GM12878 (cell line): ENCODE results near the gene RARG. TPM values are rescaled to one million over a fixed set of nuclear protein-coding genes. Genes with fewer than 3 reads are reported as not detected.
A peak's percentile ranks its signal among the peaks of the same experiment; 100 is the strongest.

ENCODE experiments used
- ATAC-seq: fragments of 200-7000 bp; cut with Tn5 transposase; 3 replicates; pipeline ENCODE4 v1.9.1; 2020; ENCODE audit warnings: mild to moderate bottlenecking, moderate library complexity
- BruUV-seq: library from RNA; stranded (reverse); fragments of 400-500 nt; replicated peaks from 2 replicates; lab custom pipeline; 2021; lab: Mats Ljungman, UMichigan
- CTCF ChIA-PET: fragments of 300-600 bp; sonication (Branson Sonifier 250); formaldehyde crosslinking; extraction: SDS; loops from one replicate; lab custom pipeline; 2021; ENCODE audit warnings: inconsistent platforms; lab: Yijun Ruan, JAX
- POLR2A ChIA-PET: fragments of 350-600 bp; formaldehyde crosslinking; extraction: SDS; loops from one replicate; lab custom pipeline; 2021; ENCODE audit warnings: inconsistent platforms; lab: Charles Lee
- RAD21 ChIA-PET: fragments of 300-600 bp; sonication (Branson Sonifier 250); formaldehyde crosslinking; loops from one replicate; lab custom pipeline; 2023; ENCODE audit warnings: antibody characterized with exemption; ENCODE audit not compliant: unreplicated experiment; lab: Charles Lee
- SMC1A ChIA-PET: fragments of 300-600 bp; sonication (Branson Sonifier 250); formaldehyde crosslinking; loops from one replicate; lab custom pipeline; 2023; ENCODE audit not compliant: unreplicated experiment, uncharacterized antibody; lab: Charles Lee
- DNase-seq: peaks from one replicate; pipeline ENCODE4 v3.0.0-alpha.2; 2011; ENCODE audit warnings: low read depth, low spot score
- FAIRE-seq: peaks from 3 replicates; lab custom pipeline; 2011; peaks lifted over from hg19 to GRCh38; lab: Jason Lieb, UNC
- H2AFZ ChIP-seq: 2 replicates; pipeline ENCODE4 v1.6.0; 2011; ENCODE audit warnings: low read depth, low read length, control low read depth; ENCODE audit not compliant: control insufficient read depth
- H3K27ac ChIP-seq: 2 replicates; pipeline ENCODE4 v1.5.1; 2011; ENCODE audit warnings: control low read depth; ENCODE audit not compliant: control insufficient read depth, insufficient read depth
- H3K27me3 ChIP-seq, 2 experiments: replicated peaks in 1 of 2; 2 replicates each; pipeline versions ENCODE4 v1.6.0 to v1.6.1; 2011; ENCODE audit warnings: low read length in 1 of 2; ENCODE audit not compliant: control insufficient read depth in 2 of 2, insufficient read depth in 2 of 2
- H3K36me3 ChIP-seq, 2 experiments: 2 replicates each; pipeline ENCODE4 v1.5.1; 2011; ENCODE audit warnings: low read length in 1 of 2; ENCODE audit not compliant: control insufficient read depth in 2 of 2, insufficient read depth in 2 of 2
- H3K4me1 ChIP-seq: 2 replicates; pipeline ENCODE4 v1.6.1; 2011; ENCODE audit warnings: mild to moderate bottlenecking, low read length, moderate library complexity, mixed read lengths; ENCODE audit not compliant: control insufficient read depth, insufficient read depth
- H3K4me2 ChIP-seq: 2 replicates; pipeline ENCODE4 v1.6.0; 2011; ENCODE audit warnings: control low read depth; ENCODE audit not compliant: control insufficient read depth, insufficient read depth
- H3K4me3 ChIP-seq: fragments of 200-600 bp; sonication (generic); 2 replicates; pipeline ENCODE4 v1.5.1; 2016
- H3K79me2 ChIP-seq: 2 replicates; pipeline ENCODE4 v1.6.0; 2011; ENCODE audit warnings: low read length; ENCODE audit not compliant: control insufficient read depth, insufficient read depth
- H3K9ac ChIP-seq: 2 replicates; pipeline ENCODE4 v1.8.0; 2011; ENCODE audit warnings: low read length, control low read depth, mixed read lengths; ENCODE audit not compliant: control insufficient read depth, insufficient read depth
- H3K9me3 ChIP-seq: replicated peaks from 3 replicates; pipeline ENCODE4 v1.5.1; 2011; ENCODE audit warnings: mild to moderate bottlenecking, low read length; ENCODE audit not compliant: control insufficient read depth, insufficient read depth
- H4K20me1 ChIP-seq: 2 replicates; pipeline ENCODE4 v1.6.0; 2011; ENCODE audit not compliant: control insufficient read depth, insufficient read depth
- CBX5 ChIP-seq: sonication (generic); IDR thresholded peaks from 2 replicates; pipeline ENCODE4 v1.6.1; 2016; ENCODE audit warnings: low read depth, moderate library complexity, mild to moderate bottlenecking, inconsistent platforms
- JUNB ChIP-seq: IDR thresholded peaks from 2 replicates; pipeline ENCODE4 v1.6.1; 2016; ENCODE audit warnings: antibody characterized with exemption, mild to moderate bottlenecking
- PAX5 ChIP-seq: IDR thresholded peaks from 2 replicates; pipeline ENCODE4 v1.6.1; 2011; ENCODE audit warnings: low read depth, low read length, borderline replicate concordance
- RELA ChIP-seq: fragments of 450-650 bp; IDR thresholded peaks from 2 replicates; pipeline ENCODE4 v1.8.0; 2014; ENCODE audit warnings: borderline replicate concordance; ENCODE audit not compliant: partially characterized antibody
- SIX5 ChIP-seq: IDR thresholded peaks from 2 replicates; pipeline ENCODE4 v1.6.1; 2011; ENCODE audit warnings: mild to moderate bottlenecking, low read depth, low read length, moderate library complexity; ENCODE audit not compliant: severe bottlenecking
- WGBS: methylation state at CpG from one replicate; pipeline ENCODE4 v1.1.6; 2016; ENCODE audit warnings: low lambda C conversion rate; ENCODE audit not compliant: insufficient replicate concordance, insufficient coverage; ENCODE audit errors: missing lambda C conversion rate; 5-methylcytosine and 5-hydroxymethylcytosine counted together
- in situ Hi-C: fragments of 300-500 bp; cut with MboI; formaldehyde crosslinking; loops from 9 replicates; pipeline ENCODE4 v1.14.3; 2018; ENCODE audit warnings: mixed read lengths
- intact Hi-C: fragments of 100-400 bp; cut with micrococcal nuclease; formaldehyde crosslinking; loops from one replicate; pipeline ENCODE4 v1.14.2; 2022; ENCODE audit not compliant: unreplicated experiment
- polyA plus RNA-seq, 11 experiments: library from polyadenylated mRNA; depleted of rRNA in 4 of 11; unstranded in 6 of 11; stranded (reverse) in 5 of 11; fragments of >200 nt; fragmentation: Nextera tagmentation in 4 of 11; fragmentation: Illumina TruSeq in 1 of 11; extraction: Ambion mirVana in 4 of 11; extraction: Trizol in 1 of 11; gene quantifications; 1 replicate in 1 of 11; 2 replicates in 10 of 11; pipeline versions ENCODE4 v1.2.1 to v1.2.3, GENCODE V29; 2011 to 2016; ENCODE audit warnings: inconsistent platforms in 2 of 11, missing spikeins in 2 of 11, low read depth in 1 of 11
- total RNA-seq, 4 experiments: library from RNA; depleted of rRNA in 3 of 4; stranded (reverse); fragments of >200 nt in 3 of 4; fragmentation: Illumina TruSeq in 1 of 4; extraction: Trizol in 1 of 4; gene quantifications; 2 replicates each; pipeline versions ENCODE4 v1.2.1 to v1.2.3, GENCODE V29; 2013 to 2021
- TF ChIP-seq, protein P1 (sequence below): fragments of 450-650 bp; IDR thresholded peaks from 2 replicates; pipeline ENCODE4 v1.6.1; 2016; ENCODE audit warnings: mild to moderate bottlenecking
- TF ChIP-seq, protein P2 (sequence below): fragments of 450-650 bp; conservative IDR thresholded peaks from 2 replicates; pipeline ENCODE4 v1.6.1; 2017; ENCODE audit warnings: mild to moderate bottlenecking, moderate library complexity

The RARG gene
- total and polyA plus RNA-seq, 10 of the 15 experiments (the other 5 are each of a cell fraction or from before 2014, with no cell fraction given), result 0.27 to 8.1 (median 4.1) TPM

DNA sequence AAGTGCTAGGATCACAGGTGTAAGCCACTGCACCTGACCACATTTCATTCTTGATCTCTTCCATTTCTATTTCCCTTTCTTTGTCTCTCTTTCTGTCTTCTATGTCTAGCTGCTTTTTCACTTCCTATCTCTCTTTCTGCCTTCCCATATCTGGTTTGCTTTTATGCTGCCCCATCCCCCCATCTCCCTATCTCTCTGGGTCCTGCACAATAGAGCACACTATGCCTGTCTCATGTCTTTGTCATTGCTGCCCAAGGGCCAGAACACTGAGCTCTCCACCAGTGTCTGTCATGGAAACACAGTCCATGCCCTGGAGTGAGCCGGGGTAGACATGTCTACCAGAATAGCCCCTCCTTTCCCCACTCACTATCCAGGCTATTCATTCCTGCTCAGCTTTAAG lies 12.3 kb upstream of the RARG start (continued):
- TF ChIP-seq, protein P1, sequence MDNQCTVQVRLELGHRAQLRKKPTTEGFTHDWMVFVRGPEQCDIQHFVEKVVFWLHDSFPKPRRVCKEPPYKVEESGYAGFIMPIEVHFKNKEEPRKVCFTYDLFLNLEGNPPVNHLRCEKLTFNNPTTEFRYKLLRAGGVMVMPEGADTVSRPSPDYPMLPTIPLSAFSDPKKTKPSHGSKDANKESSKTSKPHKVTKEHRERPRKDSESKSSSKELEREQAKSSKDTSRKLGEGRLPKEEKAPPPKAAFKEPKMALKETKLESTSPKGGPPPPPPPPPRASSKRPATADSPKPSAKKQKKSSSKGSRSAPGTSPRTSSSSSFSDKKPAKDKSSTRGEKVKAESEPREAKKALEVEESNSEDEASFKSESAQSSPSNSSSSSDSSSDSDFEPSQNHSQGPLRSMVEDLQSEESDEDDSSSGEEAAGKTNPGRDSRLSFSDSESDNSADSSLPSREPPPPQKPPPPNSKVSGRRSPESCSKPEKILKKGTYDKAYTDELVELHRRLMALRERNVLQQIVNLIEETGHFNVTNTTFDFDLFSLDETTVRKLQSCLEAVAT, result no peak

DNA sequence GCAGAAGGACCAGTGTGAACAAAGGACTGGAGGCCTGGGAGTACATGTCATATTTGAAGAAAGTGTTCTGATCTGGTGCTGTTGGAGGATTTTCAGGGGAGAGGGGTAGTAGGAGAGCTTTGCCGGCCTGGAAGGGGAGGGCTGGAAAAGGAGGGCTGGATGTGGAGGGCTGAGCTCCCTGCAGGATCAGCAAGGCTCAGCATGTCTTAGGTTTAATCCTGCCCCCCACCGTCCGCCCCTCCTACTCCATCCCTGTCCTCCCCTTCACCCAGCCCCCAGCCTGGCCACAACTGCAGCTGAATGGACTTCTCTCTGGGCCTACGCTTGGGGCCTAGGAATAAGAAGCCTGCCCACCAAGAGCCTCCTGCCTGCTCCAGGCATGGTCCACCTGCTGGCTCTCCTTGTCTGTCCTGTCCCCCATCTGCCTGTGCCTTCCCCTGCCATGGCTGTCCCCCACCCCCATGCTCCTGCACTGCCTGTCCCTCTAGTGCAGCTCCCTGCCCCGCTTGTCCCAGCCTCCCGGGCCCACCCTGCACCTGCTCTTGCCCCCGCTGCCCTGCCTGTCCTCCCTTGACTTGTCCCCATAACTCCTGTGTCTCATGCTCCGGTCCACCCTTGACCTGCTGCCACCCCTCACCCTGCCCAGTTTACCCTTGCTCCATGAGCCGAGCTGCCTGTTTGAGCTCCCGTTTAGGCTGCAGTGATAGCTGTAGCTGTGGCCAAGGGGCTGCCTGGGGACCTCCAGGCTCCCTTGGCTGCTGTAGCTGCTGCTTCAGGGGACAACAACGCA lies 9.8 kb upstream of the RARG start:
- no peak overlapping the region for H3K9ac ChIP-seq
- H3K27me3 ChIP-seq, result peaks cover 0 to 5% of the 10 kb centered on the region in 2 experiments; a peak in 2 of 4 replicates
- ATAC-seq (peak; percentile 27; the same call in 2 of the 3 replicates), DNase-seq (no peak), FAIRE-seq (no peak)
- no peak for TF ChIP-seq PAX5
- TF ChIP-seq, protein P2, sequence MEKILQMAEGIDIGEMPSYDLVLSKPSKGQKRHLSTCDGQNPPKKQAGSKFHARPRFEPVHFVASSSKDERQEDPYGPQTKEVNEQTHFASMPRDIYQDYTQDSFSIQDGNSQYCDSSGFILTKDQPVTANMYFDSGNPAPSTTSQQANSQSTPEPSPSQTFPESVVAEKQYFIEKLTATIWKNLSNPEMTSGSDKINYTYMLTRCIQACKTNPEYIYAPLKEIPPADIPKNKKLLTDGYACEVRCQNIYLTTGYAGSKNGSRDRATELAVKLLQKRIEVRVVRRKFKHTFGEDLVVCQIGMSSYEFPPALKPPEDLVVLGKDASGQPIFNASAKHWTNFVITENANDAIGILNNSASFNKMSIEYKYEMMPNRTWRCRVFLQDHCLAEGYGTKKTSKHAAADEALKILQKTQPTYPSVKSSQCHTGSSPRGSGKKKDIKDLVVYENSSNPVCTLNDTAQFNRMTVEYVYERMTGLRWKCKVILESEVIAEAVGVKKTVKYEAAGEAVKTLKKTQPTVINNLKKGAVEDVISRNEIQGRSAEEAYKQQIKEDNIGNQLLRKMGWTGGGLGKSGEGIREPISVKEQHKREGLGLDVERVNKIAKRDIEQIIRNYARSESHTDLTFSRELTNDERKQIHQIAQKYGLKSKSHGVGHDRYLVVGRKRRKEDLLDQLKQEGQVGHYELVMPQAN, result no peak
- TF ChIP-seq SIX5, result no peak
- TF ChIP-seq RELA, result no peak
- no peak for TF ChIP-seq CBX5
- TF ChIP-seq JUNB, result no peak
- no peaks in the 10 kb centered on the region for H3K9me3 ChIP-seq
- ChIA-PET RAD21 (interaction anchor here (0.5 to 1.3 kb wide), 2 partner anchors 28 to 83 kb away, joined by 3 to 4 read pairs; no protein-coding TSS in a partner anchor), POLR2A (interaction anchor here (0.5 to 1.6 kb wide), 3 partner anchors 19 to 22 kb away, joined by 3 to 4 read pairs (median 3); no protein-coding TSS in a partner anchor), CTCF (interaction anchor here (0.9 to 7.2 kb wide), 6 partner anchors 9 to 80 kb away, joined by 3 to 49 read pairs (median 6); partner anchors contain the start of genes AAAS and ESPL1), SMC1A (interaction anchor here (1.6 to 3.9 kb wide), 2 partner anchors 10 to 22 kb away, joined by 5 to 12 read pairs; a partner anchor contains a TSS)
- in situ Hi-C loops, result no loop called here
- 44% methylated on average over 11 of the region's 11 CpGs for WGBS
- H3K4me3 ChIP-seq, result no peak overlapping the region
- H3K36me3 ChIP-seq, result no peaks in the 10 kb centered on the region
- no peak overlapping the region for H3K4me2 ChIP-seq
- BruUV-seq, result no TSS peak
- H3K79me2 ChIP-seq, result no peaks in the 10 kb centered on the region
- intact Hi-C loops, result no loop called here
- H3K27ac ChIP-seq, result no peak overlapping the region
- H2AFZ ChIP-seq, result no peak overlapping the region
- H3K4me1 ChIP-seq, result peaks cover 6% of the 10 kb centered on the region
- H4K20me1 ChIP-seq, result no peaks in the 10 kb centered on the region
